Measurements from ENCODE around the gene IMPG1.

- TF ChIP-seq CTCF (conservative IDR thresholded peaks at IDR 0.05; ENCODE audit: low read length) (no peak), EZH2phosphoT487 (IDR thresholded peaks at IDR 0.05; ENCODE audit: borderline replicate concordance, low read depth, low read length) (no peak)
Measured at GRCh38 chr6:75874224-75874623, 198.2 kb downstream of the IMPG1 start.

Data from OCI-LY7 (cell line).